NOMO-1 treated with dmso at 0.1 percent for 144 hours (cell line): ENCODE measurements around the gene DDX42.
"Not testable (repeated sequence)": the region's sequence is repeated elsewhere in the genome, so short reads cannot be mapped to it uniquely, and the experiment has no call there.

Experiments
- DNase-seq: peaks from one replicate; lab custom pipeline; 2025; ENCODE audit not compliant: unreplicated experiment; lab: John Stamatoyannopoulos, UW

DDX42 gene

DNA sequence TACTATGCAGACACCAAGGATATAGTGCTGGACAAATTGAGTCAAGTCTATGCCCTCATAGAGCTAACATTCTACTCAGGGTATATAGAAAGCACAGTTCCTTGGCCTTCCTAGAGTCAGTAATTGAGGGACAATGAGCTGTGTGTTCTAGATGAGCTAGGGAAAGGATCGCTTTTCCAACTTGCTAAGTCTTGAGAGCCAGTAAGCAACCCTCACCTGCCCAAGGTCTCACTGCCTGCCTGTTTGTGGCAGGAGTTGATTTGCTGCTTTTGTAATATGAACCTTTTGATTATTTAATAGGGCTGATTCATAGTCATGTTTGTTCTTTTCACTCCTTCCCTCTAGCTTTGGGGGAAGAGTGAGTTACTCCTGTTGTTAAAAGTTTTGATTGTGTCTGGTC is 6.5 kb downstream of the DDX42 start:
- DNase-seq: no peak

DNA sequence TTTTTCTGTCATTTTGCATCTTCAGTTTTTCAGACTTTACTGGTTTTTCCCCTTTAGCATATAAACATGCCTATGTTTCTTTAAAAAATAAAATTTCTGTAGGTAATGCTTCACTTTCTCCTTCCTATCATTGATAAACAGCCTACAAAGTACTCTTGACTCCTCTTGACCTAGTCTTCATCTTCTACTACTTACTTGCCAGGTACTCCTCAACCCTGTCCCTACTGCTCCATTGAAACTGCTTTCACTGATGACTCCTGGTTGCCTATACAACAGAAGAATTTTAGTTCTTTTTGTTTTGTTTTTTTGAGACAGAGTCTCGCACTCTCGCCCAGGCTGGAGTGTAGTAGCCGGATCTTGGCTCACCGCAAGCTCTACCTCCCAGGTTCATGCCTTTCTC is 7.0 kb downstream of the DDX42 start:
- no peak for DNase-seq

DNA sequence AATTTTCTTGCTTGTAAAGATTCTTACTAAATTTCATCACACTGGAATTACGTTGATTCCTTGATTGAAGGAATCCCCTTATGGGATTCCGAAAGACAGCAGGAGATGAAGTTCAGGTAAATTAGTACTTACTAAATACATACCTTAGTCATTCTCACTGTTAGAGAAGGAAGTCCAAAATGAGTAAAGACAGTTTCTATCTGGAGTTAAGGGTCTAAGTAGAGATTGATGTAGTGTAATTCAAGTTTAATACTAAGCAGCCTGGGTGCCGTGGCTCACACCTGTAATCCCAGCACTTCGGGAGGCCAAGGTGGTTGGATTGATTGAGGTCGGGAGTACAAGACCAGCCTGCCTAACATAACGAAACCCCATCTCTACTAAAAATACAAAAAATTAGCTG is 9.6 kb downstream of the DDX42 start:
- no peak for DNase-seq

DNA sequence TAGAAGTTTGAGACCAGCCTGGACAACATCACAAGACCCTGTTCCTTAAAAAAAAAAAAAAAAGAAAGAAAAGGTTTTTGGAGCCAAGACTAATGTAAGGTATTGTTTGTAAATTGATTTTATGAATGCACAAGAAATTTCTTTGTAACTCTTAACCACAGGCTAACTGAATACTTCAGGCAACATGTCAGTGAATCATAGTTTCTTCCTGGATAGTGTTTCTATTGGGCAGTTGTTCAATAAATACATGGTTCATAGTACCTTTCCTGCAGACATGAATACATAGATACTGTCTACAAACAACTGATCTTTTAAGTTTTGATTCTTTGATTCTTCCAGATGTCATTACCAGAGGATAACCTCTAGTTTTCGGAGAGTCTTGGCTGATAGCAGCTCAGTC is 11.6 kb downstream of the DDX42 start:
- DNase-seq: no peak

DNA sequence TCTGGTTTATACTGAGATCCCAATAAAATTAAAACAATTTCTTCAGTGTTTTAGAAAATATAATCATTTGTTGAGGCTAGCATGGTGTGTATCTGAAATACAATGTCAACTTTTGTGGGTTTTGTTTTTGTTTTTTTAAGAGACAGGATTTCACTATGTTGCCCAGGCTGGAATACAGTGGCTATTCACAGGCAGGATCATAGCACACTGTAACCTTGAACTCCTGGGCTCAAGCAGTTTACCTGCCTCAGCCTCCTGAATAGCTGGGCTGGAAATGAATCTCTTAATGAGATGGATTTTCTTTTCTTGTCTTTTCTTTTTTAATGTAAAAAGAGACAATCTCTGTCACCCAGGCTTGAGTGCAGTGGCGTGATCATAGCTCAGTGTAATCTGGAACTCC is 12.1 kb downstream of the DDX42 start:
- no peak for DNase-seq

DNA sequence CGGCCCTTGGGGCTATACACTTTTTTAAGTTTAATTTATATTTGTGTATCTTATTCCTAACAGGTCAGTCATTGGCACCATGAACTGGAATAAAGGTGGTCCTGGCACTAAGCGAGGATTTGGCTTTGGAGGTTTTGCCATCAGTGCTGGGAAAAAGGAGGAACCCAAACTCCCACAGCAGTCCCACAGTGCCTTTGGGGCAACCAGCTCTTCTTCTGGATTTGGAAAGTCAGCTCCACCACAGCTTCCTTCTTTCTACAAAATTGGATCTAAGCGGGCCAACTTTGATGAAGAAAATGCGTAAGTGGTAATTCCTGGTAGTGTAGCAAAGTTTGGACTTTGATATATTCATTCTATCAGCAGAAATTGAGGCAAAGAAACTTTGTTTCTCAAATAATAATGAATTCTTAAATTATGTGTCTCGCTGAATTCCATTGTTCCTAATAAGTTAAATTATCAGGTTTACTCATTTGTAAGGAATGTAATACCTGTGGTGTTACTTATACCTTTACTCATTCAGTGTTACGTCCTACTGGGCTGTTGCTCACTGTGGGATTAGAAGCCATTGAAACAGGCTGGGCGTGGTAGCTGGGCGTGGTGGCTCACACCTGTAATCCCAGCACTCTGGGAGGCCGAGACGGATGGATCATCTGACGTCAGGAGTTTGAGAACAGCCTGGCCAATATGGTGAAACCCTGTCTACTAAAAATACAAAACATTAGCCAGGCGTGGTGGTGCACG is 13.2 kb downstream of the DDX42 start:
- no peak for DNase-seq

DNA sequence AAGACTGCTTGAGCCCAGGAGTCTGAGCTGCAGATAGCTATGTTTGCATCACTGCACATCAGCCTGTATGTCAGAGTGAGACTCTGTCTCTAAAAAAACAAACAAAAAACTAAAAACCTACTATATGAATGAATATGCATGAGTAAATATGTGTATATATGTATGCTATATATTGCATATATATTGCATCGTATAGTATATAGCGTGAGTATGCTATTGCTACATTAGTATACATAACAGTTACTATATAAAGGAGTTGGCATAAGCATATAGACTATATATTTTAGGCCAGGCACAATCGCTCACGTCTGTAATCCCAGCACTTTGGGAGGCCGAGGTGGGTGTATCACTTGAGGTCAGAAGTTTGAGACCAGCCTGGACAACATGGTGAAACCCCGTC is 16.1 kb downstream of the DDX42 start:
- DNase-seq: no peak

DNA sequence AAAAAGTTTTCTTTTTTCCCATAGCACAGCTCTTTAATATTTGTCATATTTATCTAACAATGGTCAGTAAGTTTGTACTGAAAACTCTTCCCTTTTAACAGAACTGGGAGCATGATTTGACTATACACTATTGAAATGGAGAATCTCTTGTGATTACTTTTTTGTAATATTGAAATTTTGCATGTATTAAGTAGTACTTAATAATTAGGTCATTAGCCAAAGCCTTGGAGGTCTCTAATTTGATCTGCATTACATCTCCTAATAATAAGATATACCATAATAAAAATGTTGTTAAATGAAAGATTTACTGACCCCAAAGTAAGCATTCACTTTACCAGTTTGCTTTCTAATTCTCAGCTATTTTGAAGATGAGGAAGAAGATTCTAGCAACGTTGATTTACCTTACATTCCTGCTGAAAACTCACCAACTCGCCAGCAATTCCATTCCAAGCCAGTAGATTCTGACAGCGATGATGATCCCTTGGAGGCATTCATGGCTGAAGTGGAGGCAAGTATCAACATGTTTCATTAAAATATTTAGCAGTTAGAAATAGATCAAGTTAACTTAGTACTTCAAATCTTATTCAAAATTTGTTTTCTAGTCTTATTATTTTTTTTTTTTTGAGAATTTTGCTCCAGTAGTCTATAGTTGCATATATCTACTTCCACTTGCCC is 18.2 kb downstream of the DDX42 start:
- DNase-seq: no peak

DNA sequence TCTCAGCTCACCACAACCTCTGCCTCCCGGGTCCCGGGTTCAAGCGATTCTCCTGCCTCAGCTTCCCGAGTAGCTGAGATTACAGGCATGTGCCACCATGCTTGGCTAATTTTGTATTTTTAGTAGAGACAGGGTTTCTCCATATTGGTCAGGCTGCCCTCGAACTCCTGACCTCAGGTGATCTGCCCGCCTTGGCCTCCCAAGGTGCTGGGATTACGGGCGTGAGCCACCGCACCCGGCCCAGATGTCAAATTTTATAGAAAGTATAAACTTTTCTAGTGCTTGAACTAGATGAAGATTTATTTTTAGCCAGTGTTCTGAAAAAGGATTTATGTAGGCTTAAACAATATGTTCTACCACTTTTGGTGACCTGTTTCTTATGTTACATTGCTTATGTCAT is 22.4 kb downstream of the DDX42 start:
- DNase-seq: not testable (repeated sequence)

DNA sequence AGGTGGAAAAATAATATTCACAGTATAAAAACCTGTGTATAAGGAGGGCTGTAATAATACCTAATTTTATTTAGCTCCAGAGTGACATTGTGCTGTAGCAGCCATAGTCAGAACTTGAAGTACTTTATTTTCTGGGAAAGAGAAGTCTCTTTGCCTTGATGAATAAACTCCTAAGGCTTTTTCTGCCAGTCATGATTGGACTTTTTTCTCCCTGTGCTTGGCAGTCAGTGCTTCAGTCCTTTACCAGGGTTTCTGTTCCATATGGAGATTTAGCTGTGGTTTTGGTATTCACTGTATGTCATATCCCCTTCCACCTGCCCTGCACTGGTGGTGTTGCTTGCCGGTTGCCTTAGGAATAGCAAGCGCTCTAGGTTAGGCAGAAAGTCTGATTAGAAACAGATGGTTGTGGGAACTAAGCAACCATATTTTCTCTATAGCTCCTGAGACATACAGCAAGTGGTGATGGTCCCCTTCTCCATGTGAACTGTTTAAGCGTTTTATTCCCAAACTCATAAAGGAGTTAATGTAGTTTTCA is 24.7 kb downstream of the DDX42 start:
- DNase-seq: no peak

DNA sequence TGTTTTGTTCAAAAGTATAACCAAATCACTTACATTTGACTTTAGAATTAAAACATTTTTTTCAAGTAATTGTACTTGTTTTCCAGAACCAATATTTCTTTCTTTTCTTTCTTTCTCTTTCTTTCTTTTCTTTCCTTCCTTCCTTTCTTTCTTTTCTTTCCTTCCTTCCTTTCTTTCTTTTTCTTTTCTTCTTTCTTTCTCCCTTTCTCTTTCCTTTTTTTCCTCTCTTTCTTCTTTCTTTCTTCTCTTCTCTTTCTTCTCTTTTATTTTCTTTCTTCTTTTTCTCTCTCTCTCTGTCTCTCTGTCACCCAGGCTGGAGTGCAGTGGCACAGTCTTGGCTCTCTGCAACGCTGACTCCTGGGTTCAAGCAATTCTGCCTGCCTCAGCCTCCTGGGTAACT is 26.8 kb downstream of the DDX42 start:
- DNase-seq: no peak

DNA sequence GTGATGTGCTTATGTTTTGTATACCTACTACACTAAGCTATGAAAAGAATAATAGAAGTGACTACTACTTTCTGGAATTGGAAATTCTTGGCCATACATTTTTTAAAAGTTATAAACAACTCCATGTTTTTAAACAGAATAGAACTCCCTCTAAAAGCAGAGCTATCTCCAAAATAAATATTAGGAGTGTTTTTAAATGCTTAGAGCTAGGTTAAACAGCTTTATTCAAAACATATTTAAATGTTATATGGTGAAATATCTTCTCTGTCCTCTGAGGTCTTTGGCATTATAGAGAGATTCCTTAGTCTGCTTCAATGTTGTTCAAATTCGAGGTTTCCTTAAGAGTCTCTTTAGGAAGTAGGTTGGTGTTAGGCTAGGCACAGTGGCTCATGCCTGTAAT is 30.4 kb downstream of the DDX42 start:
- no peak for DNase-seq

DNA sequence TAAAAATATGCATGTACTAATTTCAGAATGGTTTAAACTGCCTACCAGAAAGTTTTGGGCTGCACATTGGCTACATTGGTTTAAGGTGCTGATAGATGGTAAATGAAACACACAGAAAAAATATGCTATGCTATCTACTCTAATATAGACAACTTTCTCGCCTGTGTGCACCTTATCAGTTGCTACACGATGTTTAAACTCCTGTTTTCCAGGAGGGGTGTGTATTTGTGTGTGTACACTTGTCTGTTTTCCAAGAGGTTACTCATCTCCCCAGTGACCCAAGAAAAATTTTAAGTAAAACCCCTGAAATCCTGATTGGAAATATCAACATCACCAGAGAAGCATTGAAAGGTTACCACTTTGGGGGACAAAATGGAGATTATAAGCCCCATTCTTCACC is 31.6 kb downstream of the DDX42 start:
- DNase-seq: no peak

DNA sequence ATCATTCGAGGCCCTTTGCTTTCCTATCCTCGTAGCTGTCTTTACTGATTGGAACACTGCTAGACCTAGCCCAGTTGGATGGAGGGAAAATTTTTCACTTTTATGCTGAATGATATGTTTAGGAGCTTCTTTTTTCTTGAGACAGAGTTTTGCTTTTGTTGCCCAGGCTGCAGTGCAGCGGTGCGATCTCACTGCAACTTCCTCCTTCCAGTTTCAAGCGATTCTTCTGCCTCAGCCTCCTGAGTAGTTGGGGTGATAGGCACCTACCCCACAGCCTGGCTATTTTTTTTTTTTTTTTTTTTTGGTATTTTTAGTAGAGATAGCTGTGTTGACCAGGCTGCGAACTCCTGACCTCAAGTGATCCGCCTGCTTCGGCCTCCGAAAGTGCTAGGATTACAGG is 36.0 kb downstream of the DDX42 start:
- DNase-seq: no peak

DNA sequence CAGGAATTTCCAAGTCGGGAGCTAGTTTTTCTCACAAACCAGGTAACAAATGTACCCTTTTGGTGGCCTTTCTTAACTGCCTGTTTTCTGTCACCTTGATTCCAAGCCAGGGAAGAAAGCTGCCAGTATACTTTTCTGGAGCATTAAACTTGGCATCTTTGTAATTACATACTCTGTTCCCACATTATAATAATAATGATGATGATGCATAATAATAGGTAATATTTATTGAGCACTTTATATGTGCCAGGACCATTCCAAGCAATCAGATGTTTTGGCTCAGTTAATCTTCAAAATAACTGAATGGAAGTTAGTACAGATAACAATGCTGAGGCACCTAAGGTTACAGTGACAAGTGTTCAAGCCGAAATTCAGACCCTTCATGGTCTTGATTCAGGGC is 42.2 kb downstream of the DDX42 start:
- no peak for DNase-seq

DNA sequence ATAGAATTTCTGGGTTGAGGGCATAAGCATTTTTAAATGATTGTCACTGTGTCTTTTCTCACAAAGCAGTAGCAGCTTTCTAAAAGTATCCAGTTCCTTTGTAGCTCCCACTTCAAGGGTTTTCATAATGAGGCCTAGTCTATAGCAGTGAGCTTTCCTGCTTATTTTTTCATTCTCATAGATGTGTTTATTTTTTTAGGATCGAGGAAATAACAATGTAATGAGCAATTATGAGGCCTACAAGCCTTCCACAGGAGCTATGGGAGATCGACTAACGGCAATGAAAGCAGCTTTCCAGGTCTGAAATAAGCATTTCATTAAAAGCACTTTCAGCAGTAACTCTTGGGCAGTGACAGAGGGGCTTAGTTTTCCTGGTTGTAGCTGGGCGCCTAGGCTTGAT is 42.7 kb downstream of the DDX42 start:
- no peak for DNase-seq

DNA sequence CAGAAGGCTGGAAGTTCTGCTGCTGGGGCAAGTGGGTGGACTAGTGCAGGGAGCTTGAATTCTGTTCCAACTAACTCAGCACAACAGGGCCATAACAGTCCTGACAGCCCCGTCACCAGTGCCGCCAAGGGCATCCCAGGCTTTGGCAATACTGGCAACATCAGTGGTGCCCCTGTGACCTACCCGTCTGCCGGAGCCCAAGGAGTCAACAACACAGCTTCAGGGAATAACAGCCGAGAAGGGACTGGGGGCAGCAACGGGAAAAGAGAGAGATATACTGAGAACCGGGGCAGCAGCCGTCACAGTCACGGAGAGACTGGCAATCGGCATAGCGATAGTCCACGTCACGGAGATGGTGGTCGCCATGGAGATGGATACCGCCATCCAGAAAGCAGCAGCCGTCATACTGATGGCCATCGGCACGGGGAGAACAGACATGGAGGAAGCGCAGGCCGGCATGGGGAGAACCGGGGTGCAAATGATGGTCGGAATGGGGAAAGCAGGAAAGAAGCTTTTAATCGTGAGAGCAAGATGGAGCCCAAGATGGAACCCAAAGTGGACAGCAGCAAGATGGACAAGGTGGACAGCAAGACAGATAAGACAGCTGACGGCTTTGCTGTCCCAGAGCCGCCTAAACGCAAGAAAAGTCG is 43.9 kb downstream of the DDX42 start:
- no peak for DNase-seq

DNA sequence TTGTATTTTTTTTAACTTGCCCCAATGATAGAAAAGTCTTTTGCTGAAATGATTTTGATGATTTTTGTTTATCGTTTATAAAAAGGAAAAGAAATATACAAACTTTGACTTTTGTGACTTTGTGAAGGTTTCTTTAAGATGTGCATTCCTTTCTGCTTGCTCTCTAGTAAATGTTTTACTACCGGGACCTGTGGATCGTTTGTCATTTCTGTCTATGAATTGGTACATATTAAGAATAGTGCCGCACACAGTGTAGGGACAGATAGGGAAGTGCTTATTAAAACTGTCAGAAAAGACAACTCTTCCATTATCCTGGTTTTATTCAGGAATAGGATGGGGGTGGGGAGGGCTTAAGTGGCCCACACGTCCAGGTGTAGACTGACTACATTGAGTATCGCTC is 45.2 kb downstream of the DDX42 start:
- DNase-seq: no peak

DNA sequence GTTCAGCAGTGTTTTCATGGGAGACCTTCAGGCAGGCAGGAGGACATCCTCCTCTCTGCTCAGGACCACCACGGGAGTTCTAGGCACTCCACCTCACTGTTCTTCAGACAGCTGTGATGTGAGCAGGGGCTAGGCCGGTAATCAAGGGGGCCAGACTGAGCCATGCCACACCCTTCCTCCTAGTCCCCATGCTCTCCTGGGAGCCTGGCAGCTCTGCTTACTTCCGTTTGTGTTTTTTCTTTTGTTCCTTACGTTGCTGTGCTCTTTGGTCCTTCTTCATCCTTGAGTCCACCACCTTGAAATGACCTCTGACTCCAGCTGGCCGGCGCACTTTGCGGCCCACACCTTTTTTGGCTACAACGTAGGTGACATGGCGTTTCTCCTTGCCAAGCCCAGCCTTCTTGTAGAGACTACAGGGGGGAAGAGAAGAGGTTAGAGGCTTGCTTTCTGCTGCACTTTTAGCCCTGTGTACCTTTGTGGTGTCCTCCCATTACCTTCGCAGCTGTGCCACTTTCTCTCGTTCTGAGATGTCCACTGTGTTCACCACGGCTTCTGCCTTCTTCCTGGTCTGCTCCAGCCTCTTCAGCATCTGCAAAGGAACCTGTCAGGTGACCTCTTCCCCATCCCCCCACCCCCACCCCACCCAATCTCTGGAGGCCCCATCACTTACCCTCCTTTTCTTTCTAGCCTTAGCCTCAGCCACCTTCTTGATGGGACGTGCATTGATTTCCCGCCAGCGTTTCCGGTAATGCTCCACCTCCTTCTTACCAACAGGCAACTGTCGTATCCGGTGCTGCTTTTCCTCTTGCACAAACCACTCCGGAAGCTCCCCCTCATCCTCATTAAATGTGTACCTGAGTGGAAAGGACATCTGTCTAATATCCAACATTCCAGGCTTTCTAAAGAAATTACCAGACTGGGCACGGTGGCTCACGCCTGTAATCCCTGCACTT is 45.9 kb downstream of the DDX42 start:
- DNase-seq: no peak

DNA sequence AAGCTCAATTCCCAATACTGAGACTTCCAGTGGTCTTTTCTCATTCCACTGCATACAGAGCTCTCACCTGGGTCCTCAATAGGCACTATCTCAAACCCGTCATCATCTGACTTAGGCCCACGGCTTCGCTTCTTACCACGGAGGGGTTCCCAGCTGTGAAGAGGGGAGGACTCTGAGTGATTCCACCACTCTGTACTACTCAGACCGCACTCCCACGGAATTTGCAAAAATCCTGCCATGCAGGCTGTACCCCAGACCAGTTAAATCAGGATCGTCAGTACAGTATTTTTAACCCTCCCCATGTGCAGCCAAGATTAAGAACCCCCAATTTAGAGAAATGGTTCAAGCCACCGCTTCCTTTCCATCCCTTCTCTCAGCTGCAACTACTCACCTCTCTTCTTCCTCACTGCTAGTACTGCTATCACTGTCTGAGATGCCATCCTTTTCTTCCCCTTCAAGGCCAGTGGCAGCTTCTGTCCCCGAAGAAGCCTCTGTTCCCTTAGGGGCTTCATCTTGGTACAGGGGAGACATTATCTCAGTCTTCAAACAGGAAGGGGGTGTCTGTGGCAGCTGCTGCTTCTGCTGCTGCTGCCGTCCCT is 47.1 kb downstream of the DDX42 start:
- DNase-seq: no peak

DNA sequence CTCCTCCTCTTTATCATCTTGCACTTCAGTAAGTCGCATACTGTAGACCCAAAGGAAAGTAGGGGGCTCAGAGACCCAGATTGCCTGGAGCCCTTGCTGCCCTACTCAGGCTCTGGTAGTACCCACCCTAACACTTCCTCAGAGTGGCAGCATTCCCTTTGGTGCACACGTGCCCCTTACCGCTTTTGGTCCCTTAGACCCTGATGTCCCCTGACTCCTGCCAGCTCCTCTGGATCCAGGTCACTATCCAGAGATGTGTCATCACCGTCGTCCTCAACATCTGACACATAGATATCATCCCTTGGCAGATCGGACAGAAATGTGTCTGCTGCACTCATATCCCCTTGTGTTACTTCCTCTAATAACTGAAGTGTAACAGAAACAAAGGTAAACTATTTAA is 47.8 kb downstream of the DDX42 start:
- DNase-seq: no peak
